ENCODE results near the gene SIK3. TPM values are rescaled to one million over a fixed set of nuclear protein-coding genes. Genes with fewer than 3 reads are reported as not detected.

Gene SIK3
- total and polyA plus RNA-seq, 12 donors, result 11.7 to 176 (median 25.2) TPM

DNA sequence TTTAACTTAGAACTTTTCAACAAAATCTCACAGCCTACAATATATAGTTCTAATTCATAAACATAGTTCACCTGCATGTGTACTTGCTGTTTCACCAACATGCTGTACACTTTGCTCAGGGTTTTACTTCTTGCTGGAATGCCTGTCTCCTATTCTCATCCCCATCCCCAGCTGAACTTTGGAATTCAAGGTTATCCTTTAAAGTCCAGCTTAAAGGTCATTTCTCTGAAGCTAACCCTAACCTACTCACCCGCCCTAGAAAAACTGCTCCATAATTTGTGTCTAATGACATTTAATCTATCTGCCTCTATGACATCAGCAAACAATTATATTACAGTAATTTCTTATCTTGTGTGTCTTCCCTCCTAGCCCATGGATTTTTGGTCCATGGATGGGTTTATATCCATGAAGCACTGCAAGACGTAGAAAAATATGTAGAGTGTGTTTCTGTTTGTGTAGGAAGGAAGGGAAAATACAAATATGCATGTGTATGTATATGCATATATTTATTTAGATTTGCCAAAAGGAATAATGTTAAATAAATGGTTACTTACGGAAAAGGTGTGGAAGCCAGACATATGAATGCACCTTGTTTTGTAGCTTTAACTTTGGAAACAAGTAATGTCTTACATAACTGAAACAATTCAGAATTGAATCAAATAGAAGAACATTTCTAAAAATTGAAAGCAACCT is 161.3 kb downstream of the SIK3 start:
- intact Hi-C loops (cut with DNase I), result no loop called here
- TF ChIP-seq, protein P1, sequence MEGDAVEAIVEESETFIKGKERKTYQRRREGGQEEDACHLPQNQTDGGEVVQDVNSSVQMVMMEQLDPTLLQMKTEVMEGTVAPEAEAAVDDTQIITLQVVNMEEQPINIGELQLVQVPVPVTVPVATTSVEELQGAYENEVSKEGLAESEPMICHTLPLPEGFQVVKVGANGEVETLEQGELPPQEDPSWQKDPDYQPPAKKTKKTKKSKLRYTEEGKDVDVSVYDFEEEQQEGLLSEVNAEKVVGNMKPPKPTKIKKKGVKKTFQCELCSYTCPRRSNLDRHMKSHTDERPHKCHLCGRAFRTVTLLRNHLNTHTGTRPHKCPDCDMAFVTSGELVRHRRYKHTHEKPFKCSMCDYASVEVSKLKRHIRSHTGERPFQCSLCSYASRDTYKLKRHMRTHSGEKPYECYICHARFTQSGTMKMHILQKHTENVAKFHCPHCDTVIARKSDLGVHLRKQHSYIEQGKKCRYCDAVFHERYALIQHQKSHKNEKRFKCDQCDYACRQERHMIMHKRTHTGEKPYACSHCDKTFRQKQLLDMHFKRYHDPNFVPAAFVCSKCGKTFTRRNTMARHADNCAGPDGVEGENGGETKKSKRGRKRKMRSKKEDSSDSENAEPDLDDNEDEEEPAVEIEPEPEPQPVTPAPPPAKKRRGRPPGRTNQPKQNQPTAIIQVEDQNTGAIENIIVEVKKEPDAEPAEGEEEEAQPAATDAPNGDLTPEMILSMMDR (IDR thresholded peaks at IDR 0.05), result no peak
- TF ChIP-seq POLR2A (IDR thresholded peaks at IDR 0.05), result no peak
- no peak overlapping the region for H3K27ac ChIP-seq
- H3K9me3 ChIP-seq (replicated peaks in 1 of 3), result no peaks in the 10 kb centered on the region
- peaks cover 0 to 5% of the 10 kb centered on the region in 2 donors for H3K4me1 ChIP-seq (replicated peaks in 1 of 2)
- H3K4me3 ChIP-seq, result no peak overlapping the region
- no peaks in the 10 kb centered on the region for H3K27me3 ChIP-seq
- H3K36me3 ChIP-seq (replicated peaks in 1 of 2), result no peaks in the 10 kb centered on the region
- DNase-seq, result no peak
- WGBS, 4 donors, result 85 to 92% (median 86%) methylated on average over 3 of the region's 3 CpGs

DNA sequence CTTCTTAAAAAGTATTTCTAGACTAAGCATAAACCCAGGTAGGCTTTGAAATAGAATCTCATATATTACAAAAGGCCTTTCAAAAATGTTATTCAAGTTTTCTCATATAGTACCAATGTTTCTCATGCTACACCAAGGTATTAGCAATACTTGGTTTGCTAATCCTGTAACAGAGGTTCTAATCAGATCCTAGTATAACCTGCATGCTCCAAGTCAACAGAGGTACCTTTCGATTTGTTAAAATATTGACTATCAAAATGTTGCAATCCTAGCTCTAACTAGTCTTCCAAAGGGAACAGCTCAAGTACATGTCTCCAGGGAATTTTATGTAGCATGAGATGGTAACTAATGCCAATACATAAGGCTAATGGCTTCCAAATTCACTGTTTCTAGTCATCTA is 162.7 kb downstream of the SIK3 start:
- intact Hi-C loops (cut with DNase I), result no loop called here
- 96 to 100% (median 99%) methylated on average over 1 of the region's 1 CpG for WGBS, 4 donors
- no peak overlapping the region for H3K4me3 ChIP-seq
- no peak overlapping the region for H3K27ac ChIP-seq
- peaks cover 2 to 8% of the 10 kb centered on the region in 2 donors for H3K4me1 ChIP-seq (replicated peaks in 1 of 2)
- no peak for DNase-seq
- no peaks in the 10 kb centered on the region for H3K9me3 ChIP-seq (replicated peaks in 1 of 3)
- TF ChIP-seq POLR2A (IDR thresholded peaks at IDR 0.05), result no peak
- TF ChIP-seq, protein P1 (IDR thresholded peaks at IDR 0.05), result no peak
- H3K36me3 ChIP-seq (replicated peaks in 1 of 2), result no peaks in the 10 kb centered on the region
- H3K27me3 ChIP-seq, result no peaks in the 10 kb centered on the region

DNA sequence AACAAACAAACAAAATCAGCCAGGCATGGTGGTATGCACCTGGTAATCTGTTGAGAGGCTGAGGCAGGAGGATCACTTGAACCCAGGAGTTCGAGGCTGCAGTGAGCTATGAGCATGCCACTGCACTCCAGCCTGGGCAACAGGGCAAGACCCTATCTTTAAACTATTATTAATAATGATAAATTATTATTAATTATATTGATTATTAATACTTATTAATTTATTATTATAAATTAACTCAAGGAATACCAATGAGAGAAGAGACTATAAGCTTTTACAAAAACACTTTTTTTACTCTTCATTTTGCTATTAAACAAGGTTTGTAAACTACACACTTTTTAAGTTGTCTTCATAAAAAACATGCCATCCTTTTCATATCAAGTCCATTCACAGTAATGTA is 163.1 kb downstream of the SIK3 start:
- no peaks in the 10 kb centered on the region for H3K36me3 ChIP-seq (replicated peaks in 1 of 2)
- H3K27ac ChIP-seq, result no peak overlapping the region
- intact Hi-C loops (cut with DNase I), result no loop called here
- WGBS, 4 donors, result 88 to 100% (median 94%) methylated on average over 1 of the region's 1 CpG
- H3K4me1 ChIP-seq (replicated peaks in 1 of 2), result peaks cover 4 to 13% of the 10 kb centered on the region in 2 donors
- H3K27me3 ChIP-seq, result no peaks in the 10 kb centered on the region
- no peak for DNase-seq
- TF ChIP-seq POLR2A (IDR thresholded peaks at IDR 0.05), result no peak
- TF ChIP-seq, protein P1 (IDR thresholded peaks at IDR 0.05), result no peak
- no peak overlapping the region for H3K4me3 ChIP-seq
- no peaks in the 10 kb centered on the region for H3K9me3 ChIP-seq (replicated peaks in 1 of 3)

DNA sequence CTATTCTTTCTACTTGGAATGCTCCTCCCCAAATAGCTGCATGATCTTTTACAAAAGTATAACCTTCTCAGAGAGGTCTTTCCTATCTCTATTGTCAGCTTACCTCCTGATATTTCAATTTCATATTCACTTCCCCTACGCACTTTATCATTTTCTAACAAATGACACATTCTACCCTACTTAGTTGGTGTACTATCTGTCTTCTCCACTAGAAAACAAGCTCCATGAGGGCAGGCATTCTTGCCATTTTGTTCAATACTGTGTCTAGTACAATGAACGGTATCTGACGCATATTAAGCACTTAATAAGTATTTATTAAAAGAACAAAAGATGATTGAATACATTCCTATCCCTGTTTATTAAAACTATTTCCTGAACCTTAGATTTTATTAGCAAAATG is 164.3 kb downstream of the SIK3 start:
- H3K27ac ChIP-seq, result no peak overlapping the region
- TF ChIP-seq, protein P1 (IDR thresholded peaks at IDR 0.05), result no peak
- TF ChIP-seq POLR2A (IDR thresholded peaks at IDR 0.05), result no peak
- no peaks in the 10 kb centered on the region for H3K9me3 ChIP-seq (replicated peaks in 1 of 3)
- no peaks in the 10 kb centered on the region for H3K27me3 ChIP-seq
- no peak overlapping the region for H3K4me3 ChIP-seq
- H3K36me3 ChIP-seq (replicated peaks in 1 of 2), result no peaks in the 10 kb centered on the region
- no peak for DNase-seq
- H3K4me1 ChIP-seq (replicated peaks in 1 of 2), result peaks cover 4 to 24% of the 10 kb centered on the region in 2 donors
- WGBS, 4 donors, result 94 to 100% (median 97%) methylated on average over 3 of the region's 3 CpGs
- intact Hi-C loops (cut with DNase I), result no loop called here

All from adrenal gland (tissue), 12 donors.